Measurements from ENCODE around the gene KLHL3. TPM values are rescaled to one million over a fixed set of nuclear protein-coding genes. Genes with fewer than 3 reads are reported as not detected.

Gene KLHL3
- total RNA-seq, 1 experiment from 2014 or later = 15.7 TPM

DNA sequence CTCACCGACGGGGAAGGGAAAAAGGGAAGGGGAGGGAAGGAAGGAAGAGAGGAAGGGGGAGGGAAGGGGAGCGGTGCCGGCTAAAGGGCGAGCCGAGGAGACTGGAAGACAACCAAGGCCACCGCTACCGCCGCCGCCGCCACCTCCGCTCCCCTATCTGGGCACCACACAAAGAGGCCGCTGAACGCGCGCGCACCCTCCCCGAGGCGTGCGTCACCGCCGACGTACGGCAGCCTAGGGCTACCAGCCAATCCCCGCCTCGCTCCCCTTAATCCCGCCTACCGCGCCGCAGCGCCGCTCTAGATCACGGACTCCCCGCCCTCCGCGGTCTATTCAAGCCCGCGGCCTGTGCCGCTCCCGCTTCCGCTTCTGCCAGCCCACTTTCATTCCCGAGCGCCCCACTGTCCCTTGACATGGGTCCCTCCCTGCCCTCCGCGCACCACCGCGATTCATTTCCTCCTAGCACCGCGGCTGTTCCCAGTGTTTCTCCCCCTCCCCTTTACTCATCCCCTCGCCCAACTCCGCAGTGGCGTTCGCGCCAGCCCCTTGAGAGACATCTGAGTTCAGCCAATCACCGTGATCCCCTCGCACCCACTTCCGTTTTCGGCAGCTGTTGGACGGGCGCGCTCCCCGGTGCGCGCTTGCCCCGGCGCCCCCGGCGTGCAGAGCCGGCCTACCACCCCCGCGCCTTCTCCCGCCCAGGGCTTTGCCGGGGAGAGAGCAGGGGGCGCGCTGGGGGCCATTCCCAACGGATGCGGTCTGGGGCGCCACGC lies 18.5 kb upstream of the KLHL3 start, which contains the start of gene HNRNPA0 (continued):
- TF ChIP-seq, protein P1, sequence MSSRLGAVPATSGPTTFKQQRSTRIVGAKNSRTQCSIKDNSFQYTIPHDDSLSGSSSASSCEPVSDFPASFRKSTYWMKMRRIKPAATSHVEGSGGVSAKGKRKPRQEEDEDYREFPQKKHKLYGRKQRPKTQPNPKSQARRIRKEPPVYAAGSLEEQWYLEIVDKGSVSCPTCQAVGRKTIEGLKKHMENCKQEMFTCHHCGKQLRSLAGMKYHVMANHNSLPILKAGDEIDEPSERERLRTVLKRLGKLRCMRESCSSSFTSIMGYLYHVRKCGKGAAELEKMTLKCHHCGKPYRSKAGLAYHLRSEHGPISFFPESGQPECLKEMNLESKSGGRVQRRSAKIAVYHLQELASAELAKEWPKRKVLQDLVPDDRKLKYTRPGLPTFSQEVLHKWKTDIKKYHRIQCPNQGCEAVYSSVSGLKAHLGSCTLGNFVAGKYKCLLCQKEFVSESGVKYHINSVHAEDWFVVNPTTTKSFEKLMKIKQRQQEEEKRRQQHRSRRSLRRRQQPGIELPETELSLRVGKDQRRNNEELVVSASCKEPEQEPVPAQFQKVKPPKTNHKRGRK (CRISPR knock-in tag; IDR thresholded peaks at IDR 0.05; ENCODE audit: borderline replicate concordance) = no peak
- peak; percentile 35; the same call in 1 of the 2 replicates for TF ChIP-seq TEAD1 (CRISPR knock-in tag; IDR thresholded peaks at IDR 0.05)
- TF ChIP-seq, protein P2, sequence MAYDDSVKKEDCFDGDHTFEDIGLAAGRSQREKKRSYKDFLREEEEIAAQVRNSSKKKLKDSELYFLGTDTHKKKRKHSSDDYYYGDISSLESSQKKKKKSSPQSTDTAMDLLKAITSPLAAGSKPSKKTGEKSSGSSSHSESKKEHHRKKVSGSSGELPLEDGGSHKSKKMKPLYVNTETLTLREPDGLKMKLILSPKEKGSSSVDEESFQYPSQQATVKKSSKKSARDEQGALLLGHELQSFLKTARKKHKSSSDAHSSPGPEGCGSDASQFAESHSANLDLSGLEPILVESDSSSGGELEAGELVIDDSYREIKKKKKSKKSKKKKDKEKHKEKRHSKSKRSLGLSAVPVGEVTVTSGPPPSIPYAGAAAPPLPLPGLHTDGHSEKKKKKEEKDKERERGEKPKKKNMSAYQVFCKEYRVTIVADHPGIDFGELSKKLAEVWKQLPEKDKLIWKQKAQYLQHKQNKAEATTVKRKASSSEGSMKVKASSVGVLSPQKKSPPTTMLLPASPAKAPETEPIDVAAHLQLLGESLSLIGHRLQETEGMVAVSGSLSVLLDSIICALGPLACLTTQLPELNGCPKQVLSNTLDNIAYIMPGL (CRISPR knock-in tag; IDR thresholded peaks at IDR 0.05) = peak; percentile 84; the same call in 1 of the 2 replicates
- TF ChIP-seq, protein P3, sequence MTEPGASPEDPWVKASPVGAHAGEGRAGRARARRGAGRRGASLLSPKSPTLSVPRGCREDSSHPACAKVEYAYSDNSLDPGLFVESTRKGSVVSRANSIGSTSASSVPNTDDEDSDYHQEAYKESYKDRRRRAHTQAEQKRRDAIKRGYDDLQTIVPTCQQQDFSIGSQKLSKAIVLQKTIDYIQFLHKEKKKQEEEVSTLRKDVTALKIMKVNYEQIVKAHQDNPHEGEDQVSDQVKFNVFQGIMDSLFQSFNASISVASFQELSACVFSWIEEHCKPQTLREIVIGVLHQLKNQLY (CRISPR knock-in tag; IDR thresholded peaks at IDR 0.05) = no peak
- TF ChIP-seq, protein P4, sequence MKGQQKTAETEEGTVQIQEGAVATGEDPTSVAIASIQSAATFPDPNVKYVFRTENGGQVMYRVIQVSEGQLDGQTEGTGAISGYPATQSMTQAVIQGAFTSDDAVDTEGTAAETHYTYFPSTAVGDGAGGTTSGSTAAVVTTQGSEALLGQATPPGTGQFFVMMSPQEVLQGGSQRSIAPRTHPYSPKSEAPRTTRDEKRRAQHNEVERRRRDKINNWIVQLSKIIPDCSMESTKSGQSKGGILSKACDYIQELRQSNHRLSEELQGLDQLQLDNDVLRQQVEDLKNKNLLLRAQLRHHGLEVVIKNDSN (CRISPR knock-in tag; IDR thresholded peaks at IDR 0.05) = peak; percentile 46; the same call in 1 of the 2 replicates
- no peak for TF ChIP-seq EMX1 (CRISPR knock-in tag; IDR thresholded peaks at IDR 0.05)
- TF ChIP-seq TEAD4 (CRISPR knock-in tag; IDR thresholded peaks at IDR 0.05) = peak; percentile 16; the same call in 1 of the 2 replicates
- TF ChIP-seq, protein P5, sequence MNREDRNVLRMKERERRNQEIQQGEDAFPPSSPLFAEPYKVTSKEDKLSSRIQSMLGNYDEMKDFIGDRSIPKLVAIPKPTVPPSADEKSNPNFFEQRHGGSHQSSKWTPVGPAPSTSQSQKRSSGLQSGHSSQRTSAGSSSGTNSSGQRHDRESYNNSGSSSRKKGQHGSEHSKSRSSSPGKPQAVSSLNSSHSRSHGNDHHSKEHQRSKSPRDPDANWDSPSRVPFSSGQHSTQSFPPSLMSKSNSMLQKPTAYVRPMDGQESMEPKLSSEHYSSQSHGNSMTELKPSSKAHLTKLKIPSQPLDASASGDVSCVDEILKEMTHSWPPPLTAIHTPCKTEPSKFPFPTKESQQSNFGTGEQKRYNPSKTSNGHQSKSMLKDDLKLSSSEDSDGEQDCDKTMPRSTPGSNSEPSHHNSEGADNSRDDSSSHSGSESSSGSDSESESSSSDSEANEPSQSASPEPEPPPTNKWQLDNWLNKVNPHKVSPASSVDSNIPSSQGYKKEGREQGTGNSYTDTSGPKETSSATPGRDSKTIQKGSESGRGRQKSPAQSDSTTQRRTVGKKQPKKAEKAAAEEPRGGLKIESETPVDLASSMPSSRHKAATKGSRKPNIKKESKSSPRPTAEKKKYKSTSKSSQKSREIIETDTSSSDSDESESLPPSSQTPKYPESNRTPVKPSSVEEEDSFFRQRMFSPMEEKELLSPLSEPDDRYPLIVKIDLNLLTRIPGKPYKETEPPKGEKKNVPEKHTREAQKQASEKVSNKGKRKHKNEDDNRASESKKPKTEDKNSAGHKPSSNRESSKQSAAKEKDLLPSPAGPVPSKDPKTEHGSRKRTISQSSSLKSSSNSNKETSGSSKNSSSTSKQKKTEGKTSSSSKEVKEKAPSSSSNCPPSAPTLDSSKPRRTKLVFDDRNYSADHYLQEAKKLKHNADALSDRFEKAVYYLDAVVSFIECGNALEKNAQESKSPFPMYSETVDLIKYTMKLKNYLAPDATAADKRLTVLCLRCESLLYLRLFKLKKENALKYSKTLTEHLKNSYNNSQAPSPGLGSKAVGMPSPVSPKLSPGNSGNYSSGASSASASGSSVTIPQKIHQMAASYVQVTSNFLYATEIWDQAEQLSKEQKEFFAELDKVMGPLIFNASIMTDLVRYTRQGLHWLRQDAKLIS (CRISPR knock-in tag; IDR thresholded peaks at IDR 0.05; ENCODE audit: borderline replicate concordance) = peak; percentile 67; the same call in 1 of the 2 replicates
- no peak for TF ChIP-seq ZNF138 (CRISPR knock-in tag; conservative IDR thresholded peaks at IDR 0.05)
- TF ChIP-seq GTF2I (CRISPR knock-in tag; conservative IDR thresholded peaks at IDR 0.05) = no peak

DNA sequence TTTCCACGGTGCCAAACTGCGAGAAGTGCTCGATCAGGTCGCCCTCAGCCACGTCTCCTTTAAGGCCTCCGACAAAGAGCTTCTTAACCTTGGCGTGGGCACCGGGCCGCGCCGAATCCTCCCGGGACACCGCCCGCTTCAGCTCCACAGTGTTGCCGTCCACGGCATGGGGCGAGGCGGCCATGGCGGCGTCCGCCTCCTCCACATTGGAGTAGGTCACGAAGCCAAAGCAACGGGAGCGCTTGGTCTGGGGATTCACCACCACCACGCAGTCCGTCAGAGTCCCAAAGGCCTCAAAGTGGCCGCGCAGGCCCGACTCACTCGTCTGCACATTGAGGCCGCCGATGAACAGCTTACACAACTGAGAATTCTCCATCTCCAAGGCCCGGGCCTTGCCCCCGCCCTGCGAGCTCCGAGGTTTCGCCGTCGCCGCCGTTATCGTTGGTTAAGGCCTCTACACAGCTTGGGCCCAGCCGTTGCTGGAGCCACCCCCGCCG lies 17.9 kb upstream of the KLHL3 start:
- CTCF ChIA-PET = interaction anchor here (1.4 to 1.7 kb wide), 5 partner anchors 12 to 124 kb away, joined by 5 to 14 read pairs (median 11); partner anchors contain the start of gene KLHL3
- Mint-ChIP-seq H3K27ac (peak overlapping the region; percentile 93), H3K9me3 (no peaks in the 10 kb centered on the region)

More for the DNA sequence above, 17.9 kb upstream of the KLHL3 start:
- Mint-ChIP-seq H3K4me1 (peaks cover 27% of the 10 kb centered on the region), H3K36me3 (peaks cover 19% of the 10 kb centered on the region), H3K4me3 (peak overlapping the region; percentile 95), H3K27me3 (ENCODE audit: low read depth) (peaks cover 24% of the 10 kb centered on the region)
- DNase-seq (ENCODE audit: low spot score) = no peak
- peak; percentile 4; the same call in 1 of the 2 replicates for TF ChIP-seq TEAD4 (CRISPR knock-in tag; IDR thresholded peaks at IDR 0.05)
- TF ChIP-seq NR1H2 (CRISPR knock-in tag; IDR thresholded peaks at IDR 0.05) = no peak
- TF ChIP-seq, protein P2 (CRISPR knock-in tag; IDR thresholded peaks at IDR 0.05) = peak; percentile 8; the same call in 1 of the 2 replicates
- TF ChIP-seq, protein P6, sequence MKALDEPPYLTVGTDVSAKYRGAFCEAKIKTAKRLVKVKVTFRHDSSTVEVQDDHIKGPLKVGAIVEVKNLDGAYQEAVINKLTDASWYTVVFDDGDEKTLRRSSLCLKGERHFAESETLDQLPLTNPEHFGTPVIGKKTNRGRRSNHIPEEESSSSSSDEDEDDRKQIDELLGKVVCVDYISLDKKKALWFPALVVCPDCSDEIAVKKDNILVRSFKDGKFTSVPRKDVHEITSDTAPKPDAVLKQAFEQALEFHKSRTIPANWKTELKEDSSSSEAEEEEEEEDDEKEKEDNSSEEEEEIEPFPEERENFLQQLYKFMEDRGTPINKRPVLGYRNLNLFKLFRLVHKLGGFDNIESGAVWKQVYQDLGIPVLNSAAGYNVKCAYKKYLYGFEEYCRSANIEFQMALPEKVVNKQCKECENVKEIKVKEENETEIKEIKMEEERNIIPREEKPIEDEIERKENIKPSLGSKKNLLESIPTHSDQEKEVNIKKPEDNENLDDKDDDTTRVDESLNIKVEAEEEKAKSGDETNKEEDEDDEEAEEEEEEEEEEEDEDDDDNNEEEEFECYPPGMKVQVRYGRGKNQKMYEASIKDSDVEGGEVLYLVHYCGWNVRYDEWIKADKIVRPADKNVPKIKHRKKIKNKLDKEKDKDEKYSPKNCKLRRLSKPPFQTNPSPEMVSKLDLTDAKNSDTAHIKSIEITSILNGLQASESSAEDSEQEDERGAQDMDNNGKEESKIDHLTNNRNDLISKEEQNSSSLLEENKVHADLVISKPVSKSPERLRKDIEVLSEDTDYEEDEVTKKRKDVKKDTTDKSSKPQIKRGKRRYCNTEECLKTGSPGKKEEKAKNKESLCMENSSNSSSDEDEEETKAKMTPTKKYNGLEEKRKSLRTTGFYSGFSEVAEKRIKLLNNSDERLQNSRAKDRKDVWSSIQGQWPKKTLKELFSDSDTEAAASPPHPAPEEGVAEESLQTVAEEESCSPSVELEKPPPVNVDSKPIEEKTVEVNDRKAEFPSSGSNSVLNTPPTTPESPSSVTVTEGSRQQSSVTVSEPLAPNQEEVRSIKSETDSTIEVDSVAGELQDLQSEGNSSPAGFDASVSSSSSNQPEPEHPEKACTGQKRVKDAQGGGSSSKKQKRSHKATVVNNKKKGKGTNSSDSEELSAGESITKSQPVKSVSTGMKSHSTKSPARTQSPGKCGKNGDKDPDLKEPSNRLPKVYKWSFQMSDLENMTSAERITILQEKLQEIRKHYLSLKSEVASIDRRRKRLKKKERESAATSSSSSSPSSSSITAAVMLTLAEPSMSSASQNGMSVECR (CRISPR knock-in tag; IDR thresholded peaks at IDR 0.05; ENCODE audit: borderline replicate concordance) = peak; percentile 21; the same call in 1 of the 2 replicates
- peak; percentile 41; the same call in 1 of the 2 replicates for TF ChIP-seq SMAD4 (CRISPR knock-in tag; IDR thresholded peaks at IDR 0.05)
- TF ChIP-seq ZNF423 (CRISPR knock-in tag; IDR thresholded peaks at IDR 0.05) = no peak
- TF ChIP-seq ELF4 (CRISPR knock-in tag; IDR thresholded peaks at IDR 0.05; ENCODE audit: low read depth) = no peak
- ATAC-seq = no peak
- POLR2A ChIA-PET = interaction anchor here (0.5 to 3.8 kb wide), 3 partner anchors 18 to 137 kb away, joined by 3 to 20 read pairs (median 8); partner anchors contain the start of genes KLHL3 and PKD2L2
